Neural cell (in vitro differentiated cells): Measurements from ENCODE around the gene GUCA1A. TPM values are rescaled to one million over a fixed set of nuclear protein-coding genes. Genes with fewer than 3 reads are reported as not detected.
"Not testable (repeated sequence)": the region's sequence is repeated elsewhere in the genome, so short reads cannot be mapped to it uniquely, and the experiment has no call there.

ENCODE experiments used
- H2AFZ ChIP-seq: fragments of 200-600, 300-800 bp; sonication (generic), shearing (Covaris generic); 2 replicates; pipeline ENCODE4 v1.6.0; 2014; ENCODE audit warnings: low read depth, mild to moderate bottlenecking, antibody characterized with exemption, low read length, moderate library complexity
- H3F3A ChIP-seq: fragments of 200-600 bp; shearing (Covaris generic); 2 replicates; pipeline ENCODE4 v1.6.1; 2016; ENCODE audit warnings: mild to moderate bottlenecking, moderate library complexity, mixed read lengths, antibody characterized with exemption, low read length; ENCODE audit not compliant: insufficient read depth, poor library complexity, severe bottlenecking
- H3K27ac ChIP-seq: fragments of 200-600, 300-800 bp; sonication (generic), shearing (Covaris generic); 2 replicates; pipeline ENCODE4 v1.5.1; 2014; ENCODE audit warnings: mild to moderate bottlenecking, low read length, moderate library complexity
- H3K27me3 ChIP-seq: fragments of 300-800, 200-600 bp; sonication (generic), shearing (Covaris generic); 2 replicates; pipeline ENCODE4 v1.6.0; 2014; ENCODE audit warnings: mild to moderate bottlenecking, low read depth, low read length, moderate library complexity; ENCODE audit not compliant: insufficient read depth
- H3K36me3 ChIP-seq: fragments of 300-800, 200-600 bp; sonication (generic), shearing (Covaris generic); 2 replicates; pipeline ENCODE4 v1.5.1; 2014; ENCODE audit warnings: mild to moderate bottlenecking, antibody characterized with exemption, low read length, moderate library complexity; ENCODE audit not compliant: insufficient read depth
- H3K4me2 ChIP-seq: fragments of 300-800, 200-600 bp; sonication (generic), shearing (Covaris generic); 2 replicates; pipeline ENCODE4 v1.6.0; 2014; ENCODE audit warnings: mild to moderate bottlenecking, low read length
- H3K4me3 ChIP-seq: fragments of 300-800, 200-600 bp; sonication (generic), shearing (Covaris generic); 2 replicates; pipeline ENCODE4 v1.5.1; 2014; ENCODE audit warnings: mild to moderate bottlenecking, low read length, moderate library complexity
- H3K79me2 ChIP-seq: fragments of 200-600 bp; shearing (Covaris generic); replicated peaks from 2 replicates; pipeline ENCODE4 v1.6.0; 2014; ENCODE audit warnings: mild to moderate bottlenecking, low read length, moderate library complexity; ENCODE audit not compliant: insufficient read depth
- H3K9ac ChIP-seq: fragments of 300-800, 200-600 bp; sonication (generic), shearing (Covaris generic); 2 replicates; pipeline ENCODE4 v1.6.1; 2016; ENCODE audit warnings: mild to moderate bottlenecking, low read length, mixed read lengths
- H3K9me2 ChIP-seq: fragments of 200-600 bp; shearing (Covaris generic); 2 replicates; pipeline ENCODE4 v1.6.1; 2016; ENCODE audit warnings: mild to moderate bottlenecking, low read length, mixed read lengths; ENCODE audit not compliant: insufficient read depth
- H3K9me3 ChIP-seq: fragments of 200-600, 300-800 bp; sonication (generic), shearing (Covaris generic); 2 replicates; pipeline ENCODE4 v1.6.1; 2016; ENCODE audit warnings: mild to moderate bottlenecking, mixed run types, low read length, moderate library complexity, mixed read lengths
- H4K20me1 ChIP-seq: fragments of 200-600 bp; shearing (Covaris generic); 2 replicates; pipeline ENCODE4 v1.6.1; 2016; ENCODE audit warnings: mild to moderate bottlenecking, mixed run types; ENCODE audit not compliant: insufficient read depth
- EP300 ChIP-seq: fragments of 450-650 bp; conservative IDR thresholded peaks from 2 replicates; pipeline ENCODE4 v1.6.1; 2014; ENCODE audit warnings: antibody characterized with exemption, mild to moderate bottlenecking, moderate library complexity; ENCODE audit not compliant: poor library complexity, severe bottlenecking
- EZH2 ChIP-seq: fragments of 200-600, 300-800 bp; shearing (Covaris generic), sonication (generic); IDR thresholded peaks from 2 replicates; pipeline ENCODE4 v1.6.1; 2014; ENCODE audit warnings: antibody characterized with exemption, low read length, borderline replicate concordance, mild to moderate bottlenecking; ENCODE audit not compliant: insufficient read depth, poor library complexity, severe bottlenecking
- MXI1 ChIP-seq: fragments of 450-650 bp; conservative IDR thresholded peaks from 2 replicates; pipeline ENCODE4 v1.6.1; 2014; ENCODE audit warnings: antibody characterized with exemption, mild to moderate bottlenecking; ENCODE audit not compliant: poor library complexity, severe bottlenecking
- POLR2AphosphoS5 ChIP-seq: IDR thresholded peaks from 2 replicates; pipeline ENCODE4 v1.6.1; 2012
- RAD21 ChIP-seq: fragments of 450-650 bp; conservative IDR thresholded peaks from 2 replicates; pipeline ENCODE4 v1.6.1; 2014; ENCODE audit warnings: antibody characterized with exemption, mild to moderate bottlenecking, moderate library complexity
- SMC3 ChIP-seq: fragments of 450-650 bp; conservative IDR thresholded peaks from 2 replicates; pipeline ENCODE4 v1.6.1; 2014; ENCODE audit warnings: antibody characterized with exemption, mild to moderate bottlenecking, moderate library complexity; ENCODE audit not compliant: poor library complexity
- TAF1 ChIP-seq: IDR thresholded peaks from 2 replicates; pipeline ENCODE4 v1.6.1; 2012; ENCODE audit warnings: low read depth
- polyA plus RNA-seq: library from polyadenylated mRNA; depleted of rRNA; stranded (reverse); fragments of >200 nt; gene quantifications from 2 replicates; pipeline ENCODE4 v1.2.3, GENCODE V29; 2014
- TF ChIP-seq, protein P1 (sequence below): fragments of 450-650 bp; IDR thresholded peaks from 2 replicates; pipeline ENCODE4 v1.5.1; 2014; ENCODE audit warnings: antibody characterized with exemption, mild to moderate bottlenecking, moderate library complexity; ENCODE audit not compliant: poor library complexity, severe bottlenecking
- TF ChIP-seq, protein P2 (sequence below): IDR thresholded peaks from 2 replicates; pipeline ENCODE4 v1.6.1; 2012; ENCODE audit warnings: borderline replicate concordance

GUCA1A gene
- polyA plus RNA-seq, 1 donor from 2014 or later: 0.78 TPM

DNA sequence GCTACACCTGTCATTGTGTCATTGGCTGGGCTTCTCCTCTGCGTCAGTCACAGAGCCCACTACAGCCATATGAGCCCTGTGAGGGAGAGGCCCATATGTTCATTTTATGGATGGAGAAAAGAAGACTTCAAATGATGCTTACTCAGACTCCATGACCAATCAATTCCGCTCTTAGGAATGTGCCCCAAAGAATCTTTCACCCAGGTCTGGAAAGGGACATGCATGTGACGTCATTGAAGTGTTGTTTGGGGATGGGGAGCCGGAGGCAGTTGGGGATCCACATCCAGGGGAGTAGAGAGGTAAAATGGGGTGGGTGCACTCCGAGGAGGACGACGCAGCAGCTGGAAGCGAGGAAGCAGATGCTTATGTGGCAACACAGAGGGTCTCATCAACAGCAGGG, 21.1 kb upstream of the GUCA1A start:
- Histone ChIP-seq H3K27me3 (no peaks in the 10 kb centered on the region), H3K4me3 (no peak overlapping the region), H3K9ac (no peak overlapping the region), H3K79me2 (no peaks in the 10 kb centered on the region), H3K9me2 (no peaks in the 10 kb centered on the region), H4K20me1 (no peaks in the 10 kb centered on the region), H3K4me2 (no peak overlapping the region), H3K9me3 (no peaks in the 10 kb centered on the region), H3F3A (no peaks in the 10 kb centered on the region), H3K27ac (no peak overlapping the region), H2AFZ (no peak overlapping the region), H3K36me3 (no peaks in the 10 kb centered on the region)
- TF ChIP-seq EP300 (no peak), POLR2AphosphoS5 (no peak), MXI1 (no peak), RAD21 (no peak), EZH2 (no peak), SMC3 (no peak), TAF1 (no peak)
- TF ChIP-seq, protein P1, sequence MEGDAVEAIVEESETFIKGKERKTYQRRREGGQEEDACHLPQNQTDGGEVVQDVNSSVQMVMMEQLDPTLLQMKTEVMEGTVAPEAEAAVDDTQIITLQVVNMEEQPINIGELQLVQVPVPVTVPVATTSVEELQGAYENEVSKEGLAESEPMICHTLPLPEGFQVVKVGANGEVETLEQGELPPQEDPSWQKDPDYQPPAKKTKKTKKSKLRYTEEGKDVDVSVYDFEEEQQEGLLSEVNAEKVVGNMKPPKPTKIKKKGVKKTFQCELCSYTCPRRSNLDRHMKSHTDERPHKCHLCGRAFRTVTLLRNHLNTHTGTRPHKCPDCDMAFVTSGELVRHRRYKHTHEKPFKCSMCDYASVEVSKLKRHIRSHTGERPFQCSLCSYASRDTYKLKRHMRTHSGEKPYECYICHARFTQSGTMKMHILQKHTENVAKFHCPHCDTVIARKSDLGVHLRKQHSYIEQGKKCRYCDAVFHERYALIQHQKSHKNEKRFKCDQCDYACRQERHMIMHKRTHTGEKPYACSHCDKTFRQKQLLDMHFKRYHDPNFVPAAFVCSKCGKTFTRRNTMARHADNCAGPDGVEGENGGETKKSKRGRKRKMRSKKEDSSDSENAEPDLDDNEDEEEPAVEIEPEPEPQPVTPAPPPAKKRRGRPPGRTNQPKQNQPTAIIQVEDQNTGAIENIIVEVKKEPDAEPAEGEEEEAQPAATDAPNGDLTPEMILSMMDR: no peak
- TF ChIP-seq, protein P2, sequence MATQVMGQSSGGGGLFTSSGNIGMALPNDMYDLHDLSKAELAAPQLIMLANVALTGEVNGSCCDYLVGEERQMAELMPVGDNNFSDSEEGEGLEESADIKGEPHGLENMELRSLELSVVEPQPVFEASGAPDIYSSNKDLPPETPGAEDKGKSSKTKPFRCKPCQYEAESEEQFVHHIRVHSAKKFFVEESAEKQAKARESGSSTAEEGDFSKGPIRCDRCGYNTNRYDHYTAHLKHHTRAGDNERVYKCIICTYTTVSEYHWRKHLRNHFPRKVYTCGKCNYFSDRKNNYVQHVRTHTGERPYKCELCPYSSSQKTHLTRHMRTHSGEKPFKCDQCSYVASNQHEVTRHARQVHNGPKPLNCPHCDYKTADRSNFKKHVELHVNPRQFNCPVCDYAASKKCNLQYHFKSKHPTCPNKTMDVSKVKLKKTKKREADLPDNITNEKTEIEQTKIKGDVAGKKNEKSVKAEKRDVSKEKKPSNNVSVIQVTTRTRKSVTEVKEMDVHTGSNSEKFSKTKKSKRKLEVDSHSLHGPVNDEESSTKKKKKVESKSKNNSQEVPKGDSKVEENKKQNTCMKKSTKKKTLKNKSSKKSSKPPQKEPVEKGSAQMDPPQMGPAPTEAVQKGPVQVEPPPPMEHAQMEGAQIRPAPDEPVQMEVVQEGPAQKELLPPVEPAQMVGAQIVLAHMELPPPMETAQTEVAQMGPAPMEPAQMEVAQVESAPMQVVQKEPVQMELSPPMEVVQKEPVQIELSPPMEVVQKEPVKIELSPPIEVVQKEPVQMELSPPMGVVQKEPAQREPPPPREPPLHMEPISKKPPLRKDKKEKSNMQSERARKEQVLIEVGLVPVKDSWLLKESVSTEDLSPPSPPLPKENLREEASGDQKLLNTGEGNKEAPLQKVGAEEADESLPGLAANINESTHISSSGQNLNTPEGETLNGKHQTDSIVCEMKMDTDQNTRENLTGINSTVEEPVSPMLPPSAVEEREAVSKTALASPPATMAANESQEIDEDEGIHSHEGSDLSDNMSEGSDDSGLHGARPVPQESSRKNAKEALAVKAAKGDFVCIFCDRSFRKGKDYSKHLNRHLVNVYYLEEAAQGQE: no peak

DNA sequence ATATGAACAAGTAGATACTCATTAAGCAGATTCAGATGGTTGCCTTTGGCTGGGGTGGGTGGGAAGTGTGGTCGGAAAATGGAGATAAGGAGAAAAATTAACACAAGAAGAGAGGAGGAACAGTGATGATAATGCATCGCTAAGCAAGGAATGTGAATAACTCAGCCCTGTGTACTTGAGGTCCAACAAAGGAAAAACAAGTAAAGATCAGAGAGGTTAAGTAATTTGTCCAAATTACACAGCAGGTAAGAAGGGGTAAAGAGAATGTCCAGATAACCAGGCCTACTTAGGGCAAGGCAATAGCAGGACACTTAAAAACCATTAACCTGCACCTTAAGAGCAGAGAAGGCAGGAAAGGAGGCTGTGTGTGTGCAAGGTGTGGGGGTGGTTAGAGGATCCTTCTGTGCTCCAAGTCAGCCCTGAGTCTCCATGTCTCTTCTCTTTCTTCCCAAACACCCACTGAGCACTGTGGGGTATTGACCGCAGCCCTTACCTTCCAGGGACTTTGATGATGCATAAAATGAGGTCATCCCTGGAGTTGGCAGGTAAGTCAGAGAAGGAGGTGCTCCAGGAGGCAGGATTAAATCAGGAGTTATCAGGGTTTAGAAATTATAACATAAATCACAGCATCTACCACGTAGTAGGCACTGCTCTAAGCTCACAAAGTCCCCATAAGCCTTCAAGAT, 20.5 kb upstream of the GUCA1A start:
- H2AFZ ChIP-seq, H3K36me3 ChIP-seq, H3K27ac ChIP-seq, H3K9me2 ChIP-seq, H3K27me3 ChIP-seq, H4K20me1 ChIP-seq, H3F3A ChIP-seq, H3K4me2 ChIP-seq, H3K9me3 ChIP-seq, H3K9ac ChIP-seq, H3K79me2 ChIP-seq, H3K4me3 ChIP-seq: not testable (repeated sequence)

DNA sequence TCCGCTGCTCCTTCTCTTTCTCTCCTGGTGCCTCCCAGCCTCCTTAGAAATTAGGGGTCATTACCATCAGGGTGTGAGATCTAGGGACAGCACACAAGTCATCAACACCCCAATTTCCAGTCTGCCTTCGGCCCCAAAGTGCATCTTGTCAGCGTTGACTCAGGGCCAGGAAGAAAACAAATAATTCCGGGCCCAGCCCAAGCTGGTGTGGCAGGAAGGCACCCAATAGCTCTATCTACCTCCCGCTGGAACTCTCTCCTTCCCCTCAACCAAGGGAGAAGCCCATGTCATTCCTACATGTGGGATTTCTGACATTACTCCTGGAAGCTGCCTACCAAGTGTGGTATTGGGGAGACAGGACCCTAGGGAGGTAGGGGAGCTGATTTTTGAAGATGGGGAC, 19.2 kb upstream of the GUCA1A start:
- Histone ChIP-seq H3K27ac (no peak overlapping the region), H4K20me1 (no peaks in the 10 kb centered on the region), H3K79me2 (no peaks in the 10 kb centered on the region), H3K4me2 (no peak overlapping the region), H3K36me3 (no peaks in the 10 kb centered on the region), H3K4me3 (no peak overlapping the region), H3K9ac (no peak overlapping the region), H3F3A (no peaks in the 10 kb centered on the region), H3K9me2 (no peaks in the 10 kb centered on the region), H2AFZ (no peak overlapping the region), H3K9me3 (no peaks in the 10 kb centered on the region), H3K27me3 (no peaks in the 10 kb centered on the region)
- TF ChIP-seq EZH2: no peak
- TF ChIP-seq TAF1: no peak
- TF ChIP-seq MXI1: no peak
- no peak for TF ChIP-seq SMC3
- TF ChIP-seq, protein P2: no peak
- TF ChIP-seq POLR2AphosphoS5: no peak
- no peak for TF ChIP-seq EP300
- TF ChIP-seq, protein P1: no peak
- TF ChIP-seq RAD21: no peak
